GM12891 (cell line): ENCODE measurements around the gene FSTL4.

Experiments
- PAX5 ChIP-seq: IDR thresholded peaks from 2 replicates; pipeline ENCODE4 v1.6.1; 2011; ENCODE audit warnings: low read length, moderate library complexity, mild to moderate bottlenecking; ENCODE audit not compliant: insufficient read depth, severe bottlenecking
- POLR2A ChIP-seq: IDR thresholded peaks from 2 replicates; pipeline ENCODE4 v1.6.1; 2011; ENCODE audit warnings: low read depth, low read length, control low read depth
- POLR2AphosphoS5 ChIP-seq: IDR thresholded peaks from 2 replicates; pipeline ENCODE4 v1.6.1; 2011; ENCODE audit warnings: low read depth, low read length, control low read depth
- POU2F2 ChIP-seq: IDR thresholded peaks from 2 replicates; pipeline ENCODE4 v1.6.1; 2011; ENCODE audit warnings: low read depth, mild to moderate bottlenecking, control low read depth, low read length, moderate library complexity
- SPI1 ChIP-seq: IDR thresholded peaks from 2 replicates; pipeline ENCODE4 v1.6.1; 2011; ENCODE audit warnings: low read depth, low read length, control low read depth
- TAF1 ChIP-seq: IDR thresholded peaks from 2 replicates; pipeline ENCODE4 v1.6.1; 2011; ENCODE audit warnings: low read depth, low read length, control low read depth

- TF ChIP-seq TAF1 (no peak), PAX5 (no peak), SPI1 (no peak), POLR2A (no peak), POLR2AphosphoS5 (no peak), POU2F2 (no peak)
Measured at GRCh38 chr5:133384903-133385302, 227.4 kb downstream of the FSTL4 start.
